Measurements from ENCODE around the gene RPL31.
"Not testable (repeated sequence)": the region's sequence is repeated elsewhere in the genome, so short reads cannot be mapped to it uniquely, and the experiment has no call there.

The RPL31 gene

GRCh38 chr2:101050886-101051285 is 48.8 kb downstream of the RPL31 start:
- H3K4me3 ChIP-seq (ENCODE audit: low read length); H3K9ac ChIP-seq (ENCODE audit: low read length); H3K9me3 ChIP-seq (ENCODE audit: control insufficient read depth, low read length); H3K27me3 ChIP-seq (replicated peaks; ENCODE audit: control insufficient read depth, insufficient read depth, low read length); DNase-seq (ENCODE audit: low read depth): not testable (repeated sequence)
- Histone ChIP-seq H3K36me3 (ENCODE audit: control insufficient read depth, insufficient read depth, low read length, severe bottlenecking) (peaks cover 21% of the 10 kb centered on the region), H3K4me1 (ENCODE audit: control insufficient read depth, insufficient read depth, low read length) (peaks cover 12% of the 10 kb centered on the region)

GRCh38 chr2:101052147-101052546 is 50.1 kb downstream of the RPL31 start:
- H3K27me3 ChIP-seq (replicated peaks; ENCODE audit: control insufficient read depth, insufficient read depth, low read length): no peaks in the 10 kb centered on the region
- H3K9ac ChIP-seq (ENCODE audit: low read length): no peak overlapping the region
- no peaks in the 10 kb centered on the region for H3K9me3 ChIP-seq (ENCODE audit: control insufficient read depth, low read length)
- peaks cover 29% of the 10 kb centered on the region for H3K36me3 ChIP-seq (ENCODE audit: control insufficient read depth, insufficient read depth, low read length, severe bottlenecking)
- H3K4me3 ChIP-seq (ENCODE audit: low read length): no peak overlapping the region
- peaks cover 12% of the 10 kb centered on the region for H3K4me1 ChIP-seq (ENCODE audit: control insufficient read depth, insufficient read depth, low read length)
- no peak for DNase-seq (ENCODE audit: low read depth)

- Histone ChIP-seq H3K36me3 (ENCODE audit: control insufficient read depth, insufficient read depth, low read length, severe bottlenecking) (peaks cover 39% of the 10 kb centered on the region), H3K4me3 (ENCODE audit: low read length) (no peak overlapping the region), H3K9me3 (ENCODE audit: control insufficient read depth, low read length) (no peaks in the 10 kb centered on the region), H3K4me1 (ENCODE audit: control insufficient read depth, insufficient read depth, low read length) (peaks cover 4% of the 10 kb centered on the region), H3K27me3 (replicated peaks; ENCODE audit: control insufficient read depth, insufficient read depth, low read length) (no peaks in the 10 kb centered on the region), H3K9ac (ENCODE audit: low read length) (no peak overlapping the region)
- DNase-seq (ENCODE audit: low read depth): no peak
Measured at GRCh38 chr2:101053117-101053516, 51.0 kb downstream of the RPL31 start.
